COR-L47 (cell line): ENCODE data around the gene OPA3.
A peak's percentile ranks its signal among the peaks of the same experiment; 100 is the strongest.

Source experiments
- DNase-seq: peaks from one replicate; lab custom pipeline; 2025; lab: John Stamatoyannopoulos, UW

Gene OPA3

DNA sequence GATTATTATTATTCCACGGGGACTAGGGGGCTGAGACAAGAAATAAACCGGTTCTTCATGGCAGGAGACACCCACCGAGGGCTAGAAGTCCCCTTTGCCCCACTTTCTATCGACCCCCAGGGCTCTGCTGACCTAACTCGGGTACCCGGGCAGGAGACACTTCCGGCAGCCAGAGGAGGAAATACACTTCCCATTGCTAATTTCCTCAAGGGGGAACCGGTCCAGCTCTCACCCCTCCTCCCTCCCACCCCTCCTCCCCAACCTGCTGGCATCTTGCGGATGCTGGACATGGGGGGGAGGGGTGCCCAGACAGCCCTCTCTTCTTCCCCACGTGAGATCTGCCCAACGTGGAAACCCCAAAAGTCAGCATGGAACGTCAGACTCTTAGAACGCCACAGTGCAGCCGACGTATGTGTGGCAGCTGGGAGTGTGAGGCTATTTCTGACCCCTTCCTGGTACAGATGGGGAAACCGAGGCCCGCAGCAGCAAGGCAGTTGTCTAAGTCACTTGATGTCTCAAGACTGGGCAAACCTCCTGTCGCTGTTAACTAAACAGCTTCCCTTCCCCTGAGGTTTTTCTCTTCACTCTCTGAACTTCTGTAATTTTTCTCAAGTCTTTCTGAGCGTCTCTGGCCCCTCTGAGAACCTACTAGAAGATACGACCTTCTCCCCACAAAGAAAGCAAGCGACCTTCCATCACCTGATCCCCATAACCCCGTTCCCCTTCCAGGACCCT lies 13.8 kb upstream of the OPA3 start:
- DNase-seq: no peak

DNA sequence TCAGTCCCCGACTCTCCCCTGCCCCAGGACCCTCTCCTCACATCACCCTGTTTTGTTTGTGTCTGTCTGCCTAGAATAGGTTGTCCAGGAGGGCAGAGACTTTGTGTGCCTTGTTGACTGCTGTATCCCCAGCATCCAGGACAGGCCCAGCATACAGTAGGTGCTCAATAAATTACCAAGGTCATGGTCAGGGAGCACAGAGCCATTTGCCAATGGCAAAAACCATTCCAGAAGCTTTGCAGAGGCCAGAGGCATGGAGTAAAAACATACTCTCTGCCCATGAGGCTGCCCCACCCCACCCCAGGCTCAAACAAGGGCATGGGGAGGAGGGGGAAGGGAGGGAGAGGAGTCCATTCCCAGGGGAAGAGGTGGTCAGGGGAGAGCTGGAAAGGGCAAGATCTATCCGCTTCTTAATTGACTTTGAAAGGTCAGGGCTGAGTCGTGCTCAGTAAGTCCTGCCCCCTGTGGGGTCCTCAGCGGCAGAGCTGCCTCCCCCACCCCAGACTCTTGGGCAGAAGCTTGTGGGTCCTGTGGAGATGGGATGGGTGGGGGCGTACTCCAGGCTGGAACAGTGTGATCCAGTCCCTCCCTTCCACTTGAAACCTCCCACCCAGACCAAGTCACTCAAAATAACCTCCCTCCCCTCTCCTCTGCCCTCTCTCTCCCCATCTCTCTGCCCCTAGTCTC lies 13.0 kb upstream of the OPA3 start:
- DNase-seq: no peak

DNA sequence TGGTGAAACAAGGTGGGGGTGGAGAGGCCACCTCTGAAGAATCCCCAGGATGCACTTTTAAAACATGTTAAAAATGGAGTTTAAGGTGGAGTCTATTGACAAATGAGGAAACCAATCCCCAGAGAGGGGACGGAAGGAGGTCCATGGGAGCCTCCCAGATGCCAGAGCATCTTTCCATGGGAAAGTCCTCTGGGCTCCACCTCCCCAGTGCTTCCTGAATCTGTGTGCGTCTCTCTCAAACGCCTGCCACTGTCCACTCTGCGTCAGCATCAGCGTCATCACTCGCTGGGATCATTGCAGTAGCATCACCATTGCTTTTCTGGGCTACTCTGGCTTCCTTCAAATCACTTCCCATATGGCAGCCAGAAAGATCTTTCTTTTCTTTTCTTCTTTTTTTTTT lies 11.2 kb upstream of the OPA3 start:
- DNase-seq: no peak

DNA sequence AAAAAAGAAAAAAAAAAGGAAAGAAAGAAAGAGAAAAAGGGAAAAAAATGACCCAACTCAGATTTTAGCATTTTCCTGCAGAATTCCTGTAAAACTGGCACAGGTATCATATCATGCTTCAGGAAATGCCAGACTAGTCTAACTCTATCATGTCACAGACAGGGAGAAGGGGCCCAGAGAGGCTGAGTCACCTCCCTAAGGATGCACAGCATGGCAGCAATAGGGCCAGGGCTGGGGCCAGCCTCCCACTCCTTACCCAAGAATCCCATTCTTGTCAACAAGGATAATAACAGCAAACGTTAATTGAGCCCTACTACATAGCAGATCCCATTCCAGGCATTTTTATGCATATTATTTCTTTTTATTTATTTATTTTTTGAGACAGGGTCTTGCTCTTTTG lies 8.9 kb upstream of the OPA3 start:
- no peak for DNase-seq

DNA sequence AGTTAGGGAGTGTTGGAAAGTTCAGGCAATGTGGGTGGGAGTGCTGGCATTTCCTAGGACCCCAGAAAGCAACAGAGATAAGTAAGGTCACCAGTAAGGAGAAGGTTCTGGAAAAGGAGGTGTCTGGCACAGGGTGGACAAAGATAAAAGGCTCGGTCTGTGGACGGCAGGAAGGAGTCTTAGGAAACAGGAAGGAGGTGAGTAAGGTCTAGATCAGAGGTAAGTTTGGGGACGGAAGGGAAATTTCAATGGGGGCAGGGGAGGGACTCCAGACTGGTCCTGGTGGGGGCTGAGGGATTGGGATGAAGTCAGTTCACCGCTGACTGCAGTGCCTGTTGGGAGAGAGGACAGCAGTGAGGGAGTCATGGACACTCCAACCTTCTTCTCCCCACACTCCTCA lies 7.8 kb upstream of the OPA3 start:
- no peak for DNase-seq

DNA sequence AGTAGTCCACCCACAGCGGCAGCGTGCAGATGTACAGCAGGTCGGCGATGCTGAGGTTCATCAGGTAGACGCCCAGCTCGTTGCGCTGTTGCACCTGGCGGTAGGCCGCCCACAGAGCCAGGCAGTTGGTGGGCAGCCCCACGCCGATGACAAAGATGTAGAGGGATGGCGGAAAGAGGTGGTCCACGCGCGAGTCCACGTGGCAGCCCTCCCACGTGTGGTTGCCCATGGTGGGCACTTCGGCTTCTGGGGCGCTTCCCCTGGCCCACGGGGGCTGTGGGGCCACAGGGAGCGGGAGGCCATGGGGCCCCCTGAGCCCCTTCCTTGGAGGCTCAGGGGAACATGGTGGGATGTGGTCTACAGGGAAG lies 7.0 kb upstream of the OPA3 start:
- no peak for DNase-seq

DNA sequence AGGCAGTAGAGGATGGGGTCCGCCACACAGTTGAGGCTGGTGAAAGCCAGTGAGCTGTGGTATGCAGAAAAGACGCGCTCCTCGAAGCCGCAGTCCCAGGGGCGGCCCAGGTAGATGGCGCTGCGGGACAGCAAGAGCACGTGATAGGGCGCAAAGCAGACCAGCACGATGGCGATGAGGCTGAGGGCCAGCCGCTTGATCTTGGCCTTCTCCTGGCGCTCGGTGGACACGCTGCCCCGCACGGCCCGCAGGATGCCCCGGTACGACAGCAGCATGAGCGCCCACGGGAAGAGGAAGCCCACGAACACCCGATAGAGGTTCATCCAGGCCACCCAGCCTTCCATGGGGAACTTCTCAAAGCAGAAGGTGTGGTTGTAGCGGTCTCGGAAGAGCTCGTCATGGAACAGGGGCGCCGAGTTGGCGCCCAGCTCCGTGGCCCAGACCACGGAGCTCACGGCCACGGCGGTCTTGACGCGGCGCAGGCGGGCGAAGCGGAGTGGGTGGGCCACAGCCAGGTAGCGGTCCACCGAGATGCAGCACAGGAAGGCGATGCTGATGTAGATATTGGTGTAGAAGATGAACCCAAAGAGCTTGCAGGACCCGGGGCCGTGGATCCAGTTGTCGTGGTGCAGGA lies 6.5 kb upstream of the OPA3 start:
- peak; percentile 58 for DNase-seq

DNA sequence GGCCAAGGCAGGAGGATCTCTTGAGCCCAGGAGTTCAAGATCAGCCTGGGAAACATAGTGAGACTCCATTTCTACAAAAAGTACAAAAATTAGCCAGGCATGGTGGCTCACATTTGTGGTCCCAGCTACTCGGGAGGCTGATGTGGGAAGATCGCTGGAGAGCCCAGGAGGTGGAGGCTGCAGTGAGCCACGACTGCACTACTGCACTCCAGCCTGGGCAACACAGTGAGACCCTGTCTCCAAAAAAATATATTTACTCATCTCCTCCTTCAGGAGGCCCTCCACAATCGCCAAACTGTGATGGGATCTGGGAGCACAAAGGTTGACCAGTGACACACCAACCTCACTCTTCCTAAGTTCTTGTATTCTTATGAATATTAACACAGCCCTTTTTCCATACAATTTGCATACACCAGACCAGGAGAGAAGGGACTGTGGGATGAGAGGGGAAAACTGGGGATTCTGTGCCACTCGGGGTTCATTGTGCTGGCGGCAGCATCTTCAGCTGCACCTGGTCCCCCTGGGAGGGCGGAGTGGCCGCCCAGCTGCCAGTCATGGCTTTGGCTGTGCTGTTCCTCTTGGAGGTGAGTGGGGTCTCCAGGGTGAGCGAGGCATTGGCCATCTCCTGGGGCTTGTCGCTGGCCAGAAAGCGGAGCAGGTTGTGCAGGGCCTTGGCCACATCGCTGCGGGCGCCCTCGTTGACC lies 5.8 kb upstream of the OPA3 start:
- DNase-seq: no peak

DNA sequence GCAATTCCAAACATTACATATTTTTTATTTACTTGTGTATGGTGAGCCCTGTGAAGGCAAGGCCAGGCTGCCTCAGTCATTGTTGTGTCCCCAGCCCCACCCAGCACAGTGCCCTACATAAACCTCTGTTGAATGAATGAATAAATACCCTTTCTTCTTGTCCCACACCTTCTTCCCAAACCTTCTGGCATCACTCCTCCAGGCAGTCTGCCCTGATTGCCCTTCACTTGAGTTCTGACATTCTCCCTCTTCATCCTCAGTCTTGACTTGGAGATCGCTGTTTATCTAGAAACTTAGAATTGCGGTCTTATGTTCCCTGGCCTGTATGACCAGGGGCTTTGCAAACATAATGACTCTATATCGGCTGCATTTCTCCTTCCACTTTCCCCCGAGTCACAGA lies 5.2 kb upstream of the OPA3 start:
- DNase-seq: no peak

DNA sequence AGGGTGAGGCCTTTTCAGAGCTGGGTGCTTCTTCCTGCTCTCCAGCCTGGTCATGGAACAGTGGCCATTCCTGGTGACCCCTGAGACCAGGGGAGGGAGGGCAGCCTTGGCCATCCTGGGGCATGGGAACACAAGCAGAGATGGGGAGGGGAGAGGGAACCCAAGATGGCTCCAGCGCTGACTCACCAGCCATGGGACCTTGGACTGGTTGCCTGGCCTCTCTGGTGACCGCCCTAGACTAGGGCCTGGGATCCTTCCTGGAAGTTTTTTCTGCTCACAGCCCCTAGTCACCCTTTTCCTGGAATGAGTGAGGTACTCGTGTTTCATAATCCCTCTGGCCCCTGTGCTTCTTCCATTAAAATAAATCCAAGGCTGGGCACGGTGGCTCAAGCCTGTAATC lies 3.3 kb upstream of the OPA3 start:
- DNase-seq: no peak

DNA sequence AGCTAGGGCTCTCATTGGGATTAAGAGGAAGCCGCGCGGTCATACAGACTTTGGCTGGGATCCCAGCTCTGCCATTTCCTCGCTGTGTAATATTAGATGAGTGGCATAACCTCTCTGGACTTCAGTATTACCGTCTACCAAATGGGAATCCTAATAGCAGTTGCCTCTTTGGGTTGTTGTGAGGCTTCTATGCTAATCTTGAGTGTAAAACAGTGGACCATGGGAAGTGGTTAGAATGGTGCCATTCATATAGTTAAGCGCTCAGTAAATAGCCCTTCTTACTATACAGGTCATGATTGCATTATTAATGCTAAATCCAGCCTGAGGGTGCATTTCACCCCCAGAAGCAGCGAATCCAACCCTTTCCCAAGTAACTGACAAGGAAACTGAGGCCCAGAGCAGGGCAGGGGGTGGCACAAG lies 566 bp upstream of the OPA3 start:
- no peak for DNase-seq

DNA sequence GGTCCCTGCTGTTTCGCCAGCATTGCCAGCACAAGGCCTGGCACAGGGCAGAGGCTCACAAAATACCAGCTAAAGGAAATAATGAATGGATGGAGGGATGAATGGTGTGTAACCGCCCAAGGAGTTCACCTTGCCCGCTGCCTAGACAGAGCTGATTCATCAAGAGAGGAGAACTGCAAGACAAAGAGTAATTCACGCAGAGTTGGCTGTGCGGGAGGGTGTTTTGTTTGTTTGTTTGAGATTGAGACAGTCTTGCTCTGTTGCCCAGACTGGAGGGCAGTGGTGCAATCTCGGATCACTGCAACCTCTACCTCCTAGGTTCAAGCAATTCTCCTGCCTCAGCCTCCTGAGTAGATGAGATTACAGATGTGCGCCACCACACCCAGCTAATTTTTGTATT lies 3.0 kb downstream of the OPA3 start:
- no peak for DNase-seq

DNA sequence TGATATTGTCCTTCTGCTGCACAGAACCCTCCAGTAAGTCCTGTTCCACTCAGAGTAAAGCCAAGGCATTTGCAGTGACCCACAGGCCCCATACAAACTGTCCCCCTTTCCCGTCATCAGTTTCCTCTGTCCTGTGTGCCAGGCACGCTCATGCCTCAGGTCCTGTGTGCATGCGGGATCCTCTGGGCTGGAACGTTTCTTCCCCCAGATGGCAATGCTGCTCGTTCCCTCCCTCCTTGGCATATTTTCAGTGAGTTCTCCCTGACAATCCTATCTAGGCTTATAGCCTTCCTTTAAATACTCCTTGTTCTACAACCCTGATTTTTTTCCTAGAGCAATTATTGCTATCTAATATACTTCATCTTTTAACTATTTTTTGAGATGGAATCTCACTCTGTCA lies 5.7 kb downstream of the OPA3 start:
- no peak for DNase-seq

DNA sequence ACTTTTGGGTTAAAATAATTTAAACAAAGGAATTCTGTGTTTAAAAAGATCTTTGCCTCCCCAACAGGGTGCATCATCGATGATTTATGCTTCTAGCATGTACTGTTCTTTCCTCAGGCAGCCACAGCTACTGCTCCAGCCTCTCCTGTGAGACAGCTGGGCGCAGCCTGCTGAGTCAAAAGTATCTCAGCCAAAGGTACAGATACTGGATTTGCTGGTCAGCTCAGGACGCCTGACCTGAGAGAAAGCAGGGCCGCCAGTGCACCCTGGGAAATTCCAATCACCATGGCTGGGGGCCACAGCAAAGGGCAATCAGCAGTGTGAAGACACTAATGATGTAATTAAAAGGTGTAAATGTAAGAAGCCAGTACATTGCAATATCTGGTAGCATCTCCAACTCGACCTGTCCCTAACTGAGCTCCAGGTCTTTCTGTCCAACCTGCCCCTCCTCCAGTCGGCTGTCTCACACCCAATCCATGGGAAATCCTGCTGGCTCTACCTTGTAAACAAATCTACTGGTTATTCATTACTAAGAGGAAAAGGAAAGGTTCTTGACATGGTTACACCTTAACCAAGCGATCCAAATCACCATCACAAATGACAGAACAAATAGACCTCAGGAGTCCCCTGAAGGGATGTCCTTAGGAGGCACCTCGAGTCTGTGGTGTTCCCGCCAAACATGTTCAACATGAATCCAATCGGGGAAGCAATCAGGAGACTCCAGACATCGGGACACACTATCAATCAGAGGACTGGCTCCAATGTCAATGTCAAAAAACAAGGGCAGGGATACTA lies 7.3 kb downstream of the OPA3 start:
- DNase-seq: no peak

DNA sequence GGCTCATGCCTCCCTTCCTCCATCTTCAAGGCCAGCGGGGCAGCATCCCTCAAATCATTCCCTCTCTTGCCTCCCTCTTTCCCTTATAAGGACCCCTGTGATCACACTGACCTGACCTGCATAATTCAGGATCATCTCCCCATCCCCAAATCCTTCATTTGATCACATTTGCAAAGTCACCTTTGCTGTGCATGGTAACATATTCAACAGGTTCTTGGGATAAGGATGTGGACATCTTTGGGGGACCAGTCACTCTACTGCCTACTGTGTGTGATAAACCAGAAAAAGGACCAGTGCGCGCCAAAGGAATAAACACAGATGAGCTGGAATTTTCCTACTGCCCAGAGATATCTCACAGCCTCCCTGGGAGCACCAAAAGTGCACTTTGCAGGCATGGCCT lies 7.9 kb downstream of the OPA3 start:
- no peak for DNase-seq

DNA sequence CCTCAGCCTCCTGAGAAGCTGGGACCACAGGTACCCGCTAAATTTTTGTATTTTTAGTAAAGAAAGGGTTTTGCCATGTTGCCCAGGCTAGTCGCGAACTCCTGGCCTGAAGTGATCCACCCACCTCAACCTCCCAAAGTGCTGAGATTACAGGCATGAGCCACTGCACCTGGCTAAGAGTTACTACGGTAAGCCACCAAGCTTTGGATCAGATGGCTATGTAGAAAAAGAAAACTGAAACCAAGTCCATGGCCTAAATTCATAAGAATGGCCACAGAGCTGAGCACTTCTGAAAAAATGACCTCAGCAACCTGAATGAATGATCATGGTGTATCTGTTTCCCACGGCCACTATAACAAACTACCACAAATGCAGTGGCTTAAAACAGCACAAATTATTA lies 9.4 kb downstream of the OPA3 start:
- no peak for DNase-seq

DNA sequence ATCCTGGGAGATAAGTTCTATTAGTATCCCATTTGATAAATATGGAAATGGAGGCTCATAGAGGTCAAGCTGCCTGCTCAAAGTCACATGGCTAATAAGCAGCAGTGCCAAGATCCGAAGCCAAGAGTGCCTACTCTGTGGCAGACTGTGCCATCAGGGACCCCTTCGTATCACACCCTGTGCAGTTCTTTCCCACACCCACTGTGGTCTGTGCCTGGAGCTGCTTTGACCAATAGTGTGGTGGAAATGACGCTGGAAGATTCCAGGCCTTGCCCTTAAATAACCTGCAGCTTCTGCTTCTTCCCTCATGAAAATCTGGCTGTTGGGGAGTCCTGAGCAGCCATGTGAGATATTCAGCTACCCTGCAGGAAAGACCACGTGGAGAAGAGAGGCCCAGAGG lies 10.1 kb downstream of the OPA3 start:
- DNase-seq: no peak

DNA sequence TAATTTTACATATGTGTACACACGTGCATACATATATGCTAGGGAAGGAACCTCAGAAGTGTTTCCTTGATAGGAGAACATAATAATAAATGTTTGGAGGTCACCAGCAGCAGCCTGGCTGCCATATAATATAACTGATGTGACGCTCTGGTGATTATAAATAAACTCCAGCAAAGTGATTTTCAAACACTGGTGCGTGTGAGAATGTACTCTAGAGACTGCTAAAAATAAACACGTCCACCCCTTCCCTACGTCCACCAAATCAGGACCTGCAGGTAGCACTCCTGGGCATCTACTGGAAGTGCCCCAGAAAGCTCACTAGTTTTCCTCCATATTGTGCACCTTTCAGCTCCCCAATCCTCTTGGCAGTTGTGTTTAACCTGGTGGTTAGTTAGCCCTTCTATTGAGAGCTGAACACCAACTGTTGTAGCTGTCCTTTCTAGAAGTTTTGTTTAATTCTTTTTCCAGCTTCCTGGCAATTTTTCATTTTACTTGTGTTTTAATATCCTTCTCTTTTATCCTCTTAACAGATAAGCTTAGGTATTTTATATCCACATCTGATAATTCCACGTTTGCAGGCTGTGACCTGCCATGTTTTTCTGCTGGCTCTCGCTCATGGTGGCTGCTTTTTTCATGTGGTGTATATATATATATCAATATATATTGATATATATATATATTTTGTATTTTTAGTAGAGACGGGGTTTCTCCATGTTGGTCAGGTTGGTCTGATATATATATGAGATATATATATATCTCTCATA lies 13.0 kb downstream of the OPA3 start:
- DNase-seq: no peak

DNA sequence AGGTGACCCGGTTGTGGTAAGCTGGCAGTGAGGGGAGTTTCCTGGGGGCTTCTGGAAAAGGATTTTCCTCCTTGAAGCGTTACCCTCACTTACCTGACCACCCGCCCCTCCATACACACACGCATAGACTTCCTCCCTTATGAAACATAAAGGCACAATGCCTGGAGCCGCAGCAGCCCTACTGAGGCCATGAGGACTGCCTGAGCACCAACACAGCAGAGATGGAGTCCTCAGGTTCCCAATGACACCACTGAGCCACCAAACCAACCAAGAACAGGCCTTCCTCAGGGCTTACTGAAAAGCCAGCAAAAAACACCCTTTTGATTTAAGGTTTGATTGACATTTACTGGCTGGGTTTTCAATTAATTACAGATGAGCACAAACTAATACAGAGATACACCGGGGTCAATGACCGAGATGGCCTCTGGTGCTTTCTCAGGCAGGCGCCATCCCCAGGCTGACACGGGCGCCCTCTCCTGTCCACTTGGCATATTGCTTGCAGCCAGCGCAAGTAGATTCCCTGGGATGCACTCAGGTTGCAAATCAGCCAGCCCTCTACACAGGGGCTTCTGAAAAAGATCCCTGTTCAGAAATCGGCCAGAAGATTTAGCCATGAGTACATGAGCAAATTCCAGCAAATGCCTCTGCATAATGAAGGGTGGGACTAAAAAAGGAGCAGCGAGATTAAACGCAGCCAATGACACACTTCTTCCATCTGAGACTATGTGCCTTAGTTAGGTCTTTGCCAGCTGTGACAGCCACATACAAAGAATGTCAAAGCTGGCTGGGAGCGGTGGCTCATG lies 14.8 kb downstream of the OPA3 start:
- DNase-seq: no peak

DNA sequence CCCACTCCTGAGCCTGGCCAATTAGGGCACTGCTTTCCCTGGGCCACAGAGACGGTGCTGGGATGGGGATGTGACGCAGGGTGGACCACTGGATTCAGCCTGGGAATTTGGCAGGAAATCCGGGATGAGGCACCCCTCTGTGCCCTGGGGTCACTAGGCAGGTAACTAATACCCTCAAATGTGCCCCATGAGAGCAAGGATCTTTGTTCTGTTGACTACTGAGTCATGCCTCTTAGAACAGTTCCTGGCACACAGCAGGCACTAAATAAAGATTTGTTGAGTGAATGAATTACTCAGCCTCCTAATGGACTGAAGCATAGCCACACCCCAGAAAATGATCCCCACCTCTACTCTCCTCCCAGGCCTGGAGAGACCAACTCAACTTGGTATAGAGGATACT lies 15.9 kb downstream of the OPA3 start:
- no peak for DNase-seq

DNA sequence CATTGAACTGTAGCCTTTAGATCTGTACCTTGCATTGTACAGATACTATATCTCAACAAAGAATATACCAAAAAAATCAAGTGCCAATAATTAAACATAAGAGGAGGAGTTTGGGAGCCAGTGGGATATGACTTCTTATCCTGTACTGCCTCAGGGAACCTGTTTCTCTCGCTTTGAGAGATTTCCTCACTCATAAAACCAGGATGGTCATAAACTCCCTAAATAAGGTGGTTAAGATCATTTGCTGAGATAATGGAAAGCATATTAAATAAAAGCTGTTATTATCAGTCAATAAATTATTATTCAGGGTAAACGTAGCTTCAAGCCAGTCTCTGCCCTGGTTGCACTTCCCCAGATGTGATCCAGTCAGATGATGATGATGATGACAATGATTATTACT lies 17.0 kb downstream of the OPA3 start:
- no peak for DNase-seq
